GM19351 (cell line): ENCODE data around the gene MEX3C.

ENCODE experiments used
- ATAC-seq: cut with Tn5 transposase; IDR thresholded peaks from one replicate; pipeline ENCODE4 v1.9.1; 2021; ENCODE audit warnings: mild to moderate bottlenecking, moderate library complexity; ENCODE audit not compliant: unreplicated experiment

MEX3C gene

DNA sequence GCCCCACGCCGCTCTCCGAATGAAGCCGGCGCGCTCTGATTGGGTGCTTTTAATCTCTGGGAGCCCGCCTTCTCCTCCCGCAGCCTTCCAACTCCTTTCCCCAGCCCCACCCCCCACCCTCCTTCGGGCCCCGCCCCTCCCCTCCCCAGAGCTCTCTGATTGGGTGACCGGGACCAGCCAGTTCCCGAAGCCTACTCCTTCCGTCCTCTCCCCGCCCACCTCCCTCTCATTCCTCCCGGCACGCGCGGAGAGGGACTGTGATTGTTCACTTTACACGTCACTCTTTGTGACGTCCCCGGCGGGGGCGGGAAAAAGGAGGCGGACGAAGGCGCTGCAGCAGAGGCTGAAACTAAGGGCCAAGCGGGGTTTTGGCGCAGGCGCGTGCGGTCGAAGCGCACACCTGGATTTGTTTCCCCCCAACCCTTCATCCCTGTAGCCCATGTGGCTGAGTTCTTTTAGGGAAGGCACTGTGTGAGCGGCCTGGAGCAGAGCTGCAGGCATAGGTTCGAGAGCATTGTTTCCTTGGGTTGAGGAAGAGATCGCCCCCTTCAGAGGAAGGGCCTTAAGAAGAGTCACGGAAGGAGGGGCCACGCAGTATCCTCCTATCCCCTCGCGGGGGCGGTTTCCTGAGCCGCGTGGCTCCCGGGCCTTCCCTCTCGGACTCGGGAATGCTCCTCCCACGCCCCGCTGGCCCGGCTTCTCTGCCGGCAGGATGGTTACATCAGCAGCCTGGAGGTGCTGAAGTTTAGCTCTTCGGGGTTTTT is at the start of gene MEX3C:
MEX3C (minus strand) TSS at position 21 of the 764 bp plus-strand sequence. CDS start 361 bp downstream, outside the sequence.
- peak; percentile 66 for ATAC-seq

DNA sequence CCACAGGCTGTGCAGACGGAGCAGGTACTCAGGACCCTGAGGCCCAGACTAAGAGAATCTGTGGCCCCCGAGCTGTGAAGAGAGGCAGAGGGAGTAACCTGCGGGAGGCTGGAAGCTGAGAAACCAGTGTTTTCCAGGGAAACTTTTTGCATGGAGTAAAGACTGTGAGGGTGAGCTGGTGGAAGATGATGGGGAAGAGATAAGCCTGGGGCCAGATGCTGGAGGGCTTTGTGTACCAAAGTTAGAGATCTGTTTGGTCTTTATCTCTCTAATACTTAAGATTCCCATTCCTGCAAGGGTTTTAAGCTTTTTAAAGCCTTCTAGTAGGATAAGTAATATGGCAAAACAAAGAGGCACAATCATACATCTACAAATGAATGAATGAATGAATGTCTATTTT is 43.7 kb upstream of the MEX3C start:
- no peak for ATAC-seq

GRCh38 chr18:51236225-51236624 is 38.7 kb upstream of the MEX3C start:
- no peak for ATAC-seq

DNA sequence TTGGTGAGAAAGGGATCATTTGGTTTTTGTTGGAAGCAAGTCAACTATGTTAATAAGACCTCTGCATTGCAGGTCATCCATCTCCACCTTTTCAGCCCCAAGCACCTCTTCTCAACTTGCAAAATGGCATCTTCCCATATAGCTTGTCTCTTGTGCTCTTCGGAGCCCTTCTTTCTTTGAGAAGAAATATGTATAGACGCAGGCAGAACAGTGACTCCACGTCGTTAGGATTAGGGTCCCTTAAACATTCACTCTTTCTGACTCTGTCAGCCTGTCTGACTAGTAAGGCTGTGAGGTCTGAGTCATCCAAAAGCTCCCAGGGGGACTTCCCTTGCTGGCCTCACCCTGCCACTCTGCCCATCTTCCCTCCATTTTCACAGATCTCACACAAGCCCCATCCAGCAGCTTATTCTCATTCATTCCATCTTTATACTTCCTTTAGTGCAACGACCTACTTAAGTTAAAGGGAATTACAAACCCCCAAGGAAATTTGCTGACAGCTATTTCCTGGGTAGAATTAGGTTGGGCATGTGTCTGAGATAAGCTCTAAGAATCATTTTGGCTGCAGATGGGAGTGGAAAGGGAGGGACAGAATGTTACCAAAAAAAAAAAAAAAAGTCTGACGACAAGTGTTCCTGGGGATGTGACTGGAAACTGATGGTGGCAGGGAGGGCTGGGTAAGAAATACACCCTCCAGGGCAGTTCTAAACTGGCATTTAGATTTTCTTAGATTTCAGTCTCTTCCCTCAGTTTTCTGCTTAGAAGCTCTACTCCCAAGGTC is 37.7 kb upstream of the MEX3C start:
- peak; percentile 87 for ATAC-seq

DNA sequence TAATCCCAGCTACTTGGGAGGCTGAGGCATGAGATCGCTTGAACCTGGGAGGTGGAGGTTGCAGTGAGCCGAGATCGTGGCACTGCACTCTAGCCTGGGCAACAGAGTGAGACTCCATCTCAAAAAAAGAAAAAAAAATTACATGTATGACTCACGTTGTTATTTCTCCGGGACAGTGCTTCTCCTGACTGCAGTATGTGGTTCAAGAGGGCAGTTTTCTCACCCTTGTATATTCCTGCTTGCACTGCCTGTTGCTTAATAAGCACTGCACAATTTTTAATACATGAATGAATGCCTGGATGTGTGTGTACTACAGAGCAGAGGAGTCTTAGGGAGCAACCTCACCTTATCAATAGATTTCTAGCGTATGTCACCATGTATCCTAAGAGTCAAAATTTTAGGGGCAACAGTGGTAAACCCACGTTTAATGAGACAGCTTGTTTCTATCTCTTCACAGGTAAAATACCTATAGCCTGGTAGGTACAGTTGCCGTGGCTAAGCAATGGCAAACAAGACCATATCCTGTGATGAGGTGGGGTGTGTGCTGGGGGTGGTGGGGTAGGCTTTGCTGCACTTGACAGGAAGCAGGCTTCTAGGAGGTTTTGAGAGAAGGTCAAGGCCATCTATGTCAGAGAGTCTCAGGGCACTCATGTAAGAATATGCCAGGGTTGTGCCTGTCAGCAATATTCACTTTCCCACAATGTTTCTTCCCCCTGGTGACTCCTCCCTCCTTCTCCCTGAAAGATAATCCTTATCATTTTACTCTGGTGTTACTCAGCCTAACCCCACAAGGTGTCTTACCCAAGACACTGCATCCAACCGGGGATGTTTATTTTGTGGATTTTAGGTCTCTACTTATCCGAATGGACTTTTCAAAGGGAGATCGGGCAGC is 36.9 kb upstream of the MEX3C start:
- no peak for ATAC-seq

GRCh38 chr18:51229328-51229727 is 31.8 kb upstream of the MEX3C start:
- no peak for ATAC-seq

DNA sequence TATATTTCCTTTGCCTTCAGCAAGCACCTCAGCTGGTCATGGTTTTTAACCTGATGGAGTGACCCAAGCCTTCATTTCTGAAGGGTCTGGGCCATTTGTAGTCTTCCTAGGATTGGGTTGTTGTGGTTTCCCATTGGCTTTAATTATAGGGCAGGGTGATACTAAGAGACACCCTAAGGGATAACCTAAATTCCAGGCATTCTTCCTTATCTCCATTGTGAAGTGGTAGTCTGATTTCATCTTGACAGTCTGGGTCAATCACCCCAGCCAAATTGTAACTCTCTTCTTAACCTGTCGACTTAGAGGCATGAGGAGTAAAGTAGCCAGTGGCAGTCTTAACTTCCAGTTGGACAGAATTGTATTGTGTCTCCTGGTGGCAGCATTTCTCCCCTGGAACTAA is 30.2 kb upstream of the MEX3C start:
- no peak for ATAC-seq

DNA sequence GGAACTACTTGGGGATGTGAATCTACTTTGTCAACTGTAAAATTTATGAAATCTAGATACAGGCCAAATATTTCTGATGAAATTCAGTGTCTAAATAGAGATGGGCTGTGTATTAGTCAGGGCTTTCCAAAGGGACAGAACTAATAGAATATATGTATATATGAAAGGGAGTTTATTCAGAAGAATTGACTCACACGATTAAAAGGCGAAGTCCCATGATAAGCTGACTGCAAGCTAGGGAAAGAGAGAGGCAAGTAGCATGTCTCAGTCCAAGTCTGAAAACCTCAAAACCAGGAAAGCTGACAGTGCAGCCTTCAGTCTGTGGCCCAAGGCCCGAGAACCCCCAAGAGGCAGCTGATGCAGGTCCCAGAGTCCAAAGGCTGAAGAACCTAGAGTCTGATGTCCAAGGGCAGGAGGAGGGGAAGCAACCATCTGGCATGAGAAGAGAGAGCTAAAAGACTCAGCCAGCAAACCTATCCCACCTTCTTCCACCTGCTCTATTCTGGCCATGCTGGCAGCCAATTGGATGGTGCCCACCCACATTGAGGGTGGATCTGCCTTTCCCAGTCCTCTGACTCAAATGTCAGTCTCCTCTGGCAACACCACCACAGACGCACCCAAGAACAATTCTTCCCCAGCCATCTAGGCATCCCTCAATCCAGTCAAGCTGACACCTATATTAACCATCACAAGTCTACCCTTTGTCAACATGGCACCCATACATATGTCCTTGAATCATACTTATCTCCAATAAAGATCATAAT is 29.3 kb upstream of the MEX3C start:
- no peak for ATAC-seq

DNA sequence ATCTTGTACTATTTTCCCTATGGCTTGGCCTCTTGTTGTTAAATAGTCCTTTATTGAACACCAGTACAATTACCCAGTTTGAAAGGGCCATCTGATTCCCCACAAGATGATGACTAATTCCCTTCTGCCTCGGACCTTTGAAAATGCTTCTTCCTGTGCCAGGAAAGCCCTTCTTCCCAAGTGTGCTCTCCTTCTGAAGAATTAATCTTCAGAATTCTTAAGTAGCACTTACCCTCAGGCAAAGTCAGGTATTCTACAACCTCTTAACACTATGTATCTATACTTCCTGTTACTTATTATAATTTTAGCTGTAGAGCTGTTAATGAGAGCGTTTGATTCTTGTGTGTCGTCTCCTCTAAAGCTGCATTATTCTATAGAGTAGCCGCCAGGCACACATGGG is 28.6 kb upstream of the MEX3C start:
- ATAC-seq, result no peak

DNA sequence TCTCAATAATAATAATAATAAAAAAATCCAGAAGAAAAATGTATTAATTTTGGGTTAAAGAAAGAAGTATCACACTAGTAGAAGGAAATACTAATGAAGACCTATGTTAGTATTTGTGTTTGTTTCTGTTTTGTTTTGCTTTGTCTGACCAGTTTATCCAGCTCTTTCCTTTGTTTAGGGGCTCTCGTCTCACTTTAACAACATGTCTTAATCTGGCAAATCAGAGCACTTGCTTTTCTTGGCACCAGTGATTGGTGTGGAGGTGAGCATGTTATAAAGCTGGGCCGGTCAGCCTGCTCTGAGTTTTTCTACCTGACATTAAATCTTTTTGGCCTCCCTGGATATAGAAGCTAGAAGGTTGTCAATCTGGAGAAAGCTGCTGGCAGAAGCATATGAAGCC is 15.1 kb upstream of the MEX3C start:
- ATAC-seq, result no peak

- ATAC-seq, result peak; percentile 99
Observed at GRCh38 chr18:51211552-51211951, 14.1 kb upstream of the MEX3C start.

DNA sequence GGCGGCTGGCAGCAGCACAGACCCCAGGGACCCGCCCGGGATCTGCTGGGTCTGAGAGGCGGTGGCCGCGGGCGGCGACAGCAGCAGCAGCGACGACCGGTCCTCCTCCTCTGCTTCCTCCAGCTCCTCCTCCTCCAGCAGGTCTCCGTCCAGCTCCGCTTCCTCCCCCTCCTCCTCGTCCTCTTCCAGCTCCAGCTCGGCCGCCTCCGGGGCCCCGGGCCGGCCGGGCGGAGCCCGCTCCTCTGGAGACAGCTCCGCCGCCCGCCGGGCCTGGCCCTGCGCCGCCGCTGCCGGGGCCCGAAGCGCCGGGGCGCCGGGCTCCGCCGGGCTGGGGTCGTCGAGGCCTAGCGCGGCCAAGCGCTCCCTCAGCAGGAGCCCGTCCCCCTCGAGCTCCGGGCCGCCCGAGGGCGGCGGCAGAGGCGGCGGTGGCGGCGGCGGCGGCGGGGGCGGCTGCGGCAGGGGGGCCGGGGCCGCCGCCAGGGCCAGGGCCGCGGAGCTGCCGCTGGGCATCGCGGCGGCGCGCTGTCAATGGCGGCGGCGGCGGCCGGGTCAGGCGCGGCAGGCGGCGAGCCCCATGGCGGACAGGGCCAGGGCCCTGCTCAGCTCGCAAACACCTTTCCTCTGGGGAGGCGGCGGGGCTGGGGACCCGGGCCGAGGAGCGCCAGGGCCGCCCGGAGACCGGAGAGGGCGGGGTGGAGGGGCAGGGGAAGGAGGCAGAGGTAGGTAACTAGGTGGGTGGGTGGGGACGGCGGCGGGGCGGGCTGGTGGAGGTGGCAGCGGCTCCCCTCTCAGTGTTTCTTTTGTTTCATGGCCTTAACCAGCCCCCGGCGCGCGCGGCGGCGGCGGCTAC is 445 bp downstream of the MEX3C start:
- peak; percentile 4 for ATAC-seq

DNA sequence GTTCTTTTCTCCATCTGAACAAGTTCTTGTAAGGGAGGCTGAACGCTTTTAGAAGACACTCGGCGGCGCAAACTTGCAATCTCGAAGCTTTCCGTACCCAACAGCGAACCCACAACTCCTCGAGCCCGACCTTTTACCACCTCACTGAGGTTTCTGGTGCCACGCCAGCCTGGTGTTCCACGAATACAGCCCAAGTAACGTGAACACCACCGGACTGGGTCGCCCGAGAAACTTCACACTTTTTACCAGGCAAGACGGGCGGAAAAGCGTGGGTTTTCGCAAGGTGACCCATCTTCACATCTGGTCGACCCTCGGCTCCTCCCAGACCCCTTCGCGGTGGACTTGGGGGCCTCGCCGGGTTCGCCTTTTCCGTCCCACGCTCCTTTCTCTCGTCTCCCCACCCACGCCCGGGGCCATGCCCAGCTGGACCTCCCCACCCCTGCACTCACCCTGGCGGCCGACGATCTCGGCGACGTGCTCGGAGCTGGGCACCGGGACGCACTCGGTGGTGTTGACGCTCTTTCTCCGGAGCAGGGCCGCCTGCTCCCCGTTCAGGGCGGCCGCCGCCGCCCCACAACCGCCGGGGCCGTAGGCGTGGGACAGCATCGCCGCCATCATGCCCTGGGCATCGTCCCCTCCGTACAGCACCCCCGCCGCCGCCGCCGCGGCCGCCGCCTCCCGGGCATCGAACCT is 1.2 kb downstream of the MEX3C start:
- no peak for ATAC-seq

- no peak for ATAC-seq
Observed at GRCh38 chr18:51195451-51196117, 1.9 kb downstream of the MEX3C start.

- ATAC-seq, result no peak
Observed at GRCh38 chr18:51195086-51195450, 2.4 kb downstream of the MEX3C start.

GRCh38 chr18:51194604-51195003 is 2.9 kb downstream of the MEX3C start:
- ATAC-seq, result no peak

GRCh38 chr18:51193621-51194287 is 3.7 kb downstream of the MEX3C start:
- no peak for ATAC-seq

DNA sequence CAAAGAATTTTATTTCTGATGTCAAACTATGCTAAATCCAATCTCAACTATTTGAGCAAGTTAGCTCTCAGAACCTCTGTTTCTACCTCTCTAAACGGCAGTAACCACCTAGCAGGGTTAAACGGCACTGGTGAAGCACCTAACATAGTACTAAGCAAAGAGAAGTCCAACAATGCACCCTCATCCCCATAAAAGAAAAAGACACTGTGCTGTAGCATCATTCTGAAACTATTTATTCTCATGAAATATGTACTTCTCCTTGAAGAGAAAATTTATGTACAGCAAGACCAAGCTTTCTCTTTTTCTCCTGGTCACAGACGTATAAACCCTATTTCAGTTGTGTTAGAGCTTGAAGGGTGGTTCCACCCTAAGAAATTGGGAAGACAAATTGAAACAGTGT is 4.8 kb downstream of the MEX3C start:
- no peak for ATAC-seq
